Measurements from ENCODE around the gene AQP1.

DNA sequence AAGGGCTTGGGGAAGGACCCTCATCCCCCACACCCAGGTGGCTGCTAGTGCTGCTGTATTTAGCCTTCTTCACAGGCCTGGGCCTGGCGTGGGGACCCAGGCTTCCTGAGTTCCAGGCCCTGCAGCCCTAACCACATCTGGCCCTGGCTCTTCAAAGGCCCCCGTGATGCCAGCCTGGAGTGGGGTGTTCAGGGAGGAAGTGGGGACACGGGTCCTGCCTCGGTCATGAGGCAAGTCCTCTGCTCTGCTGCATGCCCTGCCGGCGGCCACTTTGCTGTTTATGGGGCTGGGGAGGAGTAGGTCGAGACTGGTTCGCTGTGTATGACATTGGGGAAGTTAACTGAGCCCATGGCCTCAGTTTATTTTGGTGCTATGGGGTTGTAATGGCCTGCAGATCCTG is 8.5 kb upstream of the AQP1 start:
- TF ChIP-seq, protein P1, sequence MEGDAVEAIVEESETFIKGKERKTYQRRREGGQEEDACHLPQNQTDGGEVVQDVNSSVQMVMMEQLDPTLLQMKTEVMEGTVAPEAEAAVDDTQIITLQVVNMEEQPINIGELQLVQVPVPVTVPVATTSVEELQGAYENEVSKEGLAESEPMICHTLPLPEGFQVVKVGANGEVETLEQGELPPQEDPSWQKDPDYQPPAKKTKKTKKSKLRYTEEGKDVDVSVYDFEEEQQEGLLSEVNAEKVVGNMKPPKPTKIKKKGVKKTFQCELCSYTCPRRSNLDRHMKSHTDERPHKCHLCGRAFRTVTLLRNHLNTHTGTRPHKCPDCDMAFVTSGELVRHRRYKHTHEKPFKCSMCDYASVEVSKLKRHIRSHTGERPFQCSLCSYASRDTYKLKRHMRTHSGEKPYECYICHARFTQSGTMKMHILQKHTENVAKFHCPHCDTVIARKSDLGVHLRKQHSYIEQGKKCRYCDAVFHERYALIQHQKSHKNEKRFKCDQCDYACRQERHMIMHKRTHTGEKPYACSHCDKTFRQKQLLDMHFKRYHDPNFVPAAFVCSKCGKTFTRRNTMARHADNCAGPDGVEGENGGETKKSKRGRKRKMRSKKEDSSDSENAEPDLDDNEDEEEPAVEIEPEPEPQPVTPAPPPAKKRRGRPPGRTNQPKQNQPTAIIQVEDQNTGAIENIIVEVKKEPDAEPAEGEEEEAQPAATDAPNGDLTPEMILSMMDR (IDR thresholded peaks at IDR 0.05) = no peak
- TF ChIP-seq POLR2AphosphoS5 (IDR thresholded peaks at IDR 0.05) = no peak
